ENCODE measurements around the gene KRT85.

KRT85 gene

GRCh38 chr12:52318241-52318990 lies 48.9 kb downstream of the KRT85 start:
- Histone ChIP-seq H3K9me2 (replicated peaks; ENCODE audit: insufficient read depth, low read length) (no peaks in the 10 kb centered on the region), H3F3A (ENCODE audit: insufficient read depth, low read length) (no peaks in the 10 kb centered on the region), H3K79me2 (ENCODE audit: low read length) (no peaks in the 10 kb centered on the region), H3K4me3 (ENCODE audit: low read length) (no peak overlapping the region), H3K27me3 (replicated peaks; ENCODE audit: insufficient read depth, low read length) (peaks cover 85% of the 10 kb centered on the region), H4K20me1 (ENCODE audit: insufficient read depth, low read length) (no peaks in the 10 kb centered on the region), H3K4me1 (ENCODE audit: low read length) (no peaks in the 10 kb centered on the region), H3K9ac (ENCODE audit: low read length) (no peak overlapping the region), H3K9me3 (replicated peaks; ENCODE audit: insufficient read depth, low read length) (no peaks in the 10 kb centered on the region), H3K27ac (ENCODE audit: low read length) (no peak overlapping the region), H3K4me2 (ENCODE audit: low read depth, low read length) (no peak overlapping the region), H3K36me3 (replicated peaks; ENCODE audit: insufficient read depth, low read length) (no peaks in the 10 kb centered on the region), H2AFZ (ENCODE audit: low read length) (no peak overlapping the region)
- TF ChIP-seq EZH2 (optimal IDR thresholded peaks at IDR 0.05; ENCODE audit: low read depth, low read length), result no peak
- TF ChIP-seq EZH2phosphoT487 (IDR thresholded peaks at IDR 0.05; ENCODE audit: low read length), result no peak
- DNase-seq, result no peak

DNA sequence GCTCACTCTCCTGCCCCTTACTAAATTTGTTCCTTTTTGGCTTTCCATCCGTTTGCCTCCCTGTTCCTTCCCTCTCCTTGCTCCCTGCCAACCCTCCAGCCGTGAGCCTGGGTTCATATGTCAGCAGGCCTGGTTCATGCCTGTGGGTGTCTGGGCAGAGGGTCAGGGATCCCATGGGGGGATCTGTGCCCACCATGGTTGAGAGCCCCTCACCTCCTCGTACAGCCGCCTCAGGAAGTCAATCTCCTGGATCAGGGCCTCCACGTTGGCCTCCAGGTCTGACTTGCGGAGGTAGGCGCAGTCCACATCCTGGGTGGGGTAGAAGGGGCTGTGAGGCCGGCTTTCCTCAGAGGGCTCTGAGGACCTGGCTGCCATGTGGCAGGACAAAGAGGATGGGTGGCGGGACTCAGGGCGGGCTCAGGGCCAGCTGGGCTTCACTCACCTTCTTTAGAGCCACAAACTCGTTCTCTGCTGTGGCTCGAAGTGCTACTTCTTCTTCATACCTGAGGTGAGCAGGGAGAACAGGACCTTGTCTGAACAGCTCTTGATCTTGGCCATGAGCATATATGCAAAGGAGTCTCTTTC lies 49.7 kb downstream of the KRT85 start:
- Histone ChIP-seq H3K27ac (ENCODE audit: low read length) (no peak overlapping the region), H3K27me3 (replicated peaks; ENCODE audit: insufficient read depth, low read length) (peaks cover 81% of the 10 kb centered on the region), H3K4me2 (ENCODE audit: low read depth, low read length) (no peak overlapping the region), H3K9me2 (replicated peaks; ENCODE audit: insufficient read depth, low read length) (no peaks in the 10 kb centered on the region), H3K9ac (ENCODE audit: low read length) (no peak overlapping the region), H3K36me3 (replicated peaks; ENCODE audit: insufficient read depth, low read length) (no peaks in the 10 kb centered on the region), H3K4me1 (ENCODE audit: low read length) (no peaks in the 10 kb centered on the region), H3F3A (ENCODE audit: insufficient read depth, low read length) (no peaks in the 10 kb centered on the region), H3K4me3 (ENCODE audit: low read length) (no peak overlapping the region), H3K79me2 (ENCODE audit: low read length) (no peaks in the 10 kb centered on the region), H3K9me3 (replicated peaks; ENCODE audit: insufficient read depth, low read length) (no peaks in the 10 kb centered on the region), H4K20me1 (ENCODE audit: insufficient read depth, low read length) (no peaks in the 10 kb centered on the region), H2AFZ (ENCODE audit: low read length) (no peak overlapping the region)
- TF ChIP-seq, protein P1, sequence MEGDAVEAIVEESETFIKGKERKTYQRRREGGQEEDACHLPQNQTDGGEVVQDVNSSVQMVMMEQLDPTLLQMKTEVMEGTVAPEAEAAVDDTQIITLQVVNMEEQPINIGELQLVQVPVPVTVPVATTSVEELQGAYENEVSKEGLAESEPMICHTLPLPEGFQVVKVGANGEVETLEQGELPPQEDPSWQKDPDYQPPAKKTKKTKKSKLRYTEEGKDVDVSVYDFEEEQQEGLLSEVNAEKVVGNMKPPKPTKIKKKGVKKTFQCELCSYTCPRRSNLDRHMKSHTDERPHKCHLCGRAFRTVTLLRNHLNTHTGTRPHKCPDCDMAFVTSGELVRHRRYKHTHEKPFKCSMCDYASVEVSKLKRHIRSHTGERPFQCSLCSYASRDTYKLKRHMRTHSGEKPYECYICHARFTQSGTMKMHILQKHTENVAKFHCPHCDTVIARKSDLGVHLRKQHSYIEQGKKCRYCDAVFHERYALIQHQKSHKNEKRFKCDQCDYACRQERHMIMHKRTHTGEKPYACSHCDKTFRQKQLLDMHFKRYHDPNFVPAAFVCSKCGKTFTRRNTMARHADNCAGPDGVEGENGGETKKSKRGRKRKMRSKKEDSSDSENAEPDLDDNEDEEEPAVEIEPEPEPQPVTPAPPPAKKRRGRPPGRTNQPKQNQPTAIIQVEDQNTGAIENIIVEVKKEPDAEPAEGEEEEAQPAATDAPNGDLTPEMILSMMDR (IDR thresholded peaks at IDR 0.05; ENCODE audit: low read length), result no peak
- no peak for TF ChIP-seq EZH2phosphoT487 (IDR thresholded peaks at IDR 0.05; ENCODE audit: low read length)
- TF ChIP-seq EZH2 (optimal IDR thresholded peaks at IDR 0.05; ENCODE audit: low read depth, low read length), result no peak
- DNase-seq, result no peak

GRCh38 chr12:52316701-52317100 lies 50.6 kb downstream of the KRT85 start:
- TF ChIP-seq EZH2phosphoT487 (IDR thresholded peaks at IDR 0.05; ENCODE audit: low read length), result no peak
- TF ChIP-seq EZH2 (optimal IDR thresholded peaks at IDR 0.05; ENCODE audit: low read depth, low read length), result no peak
- TF ChIP-seq, protein P1 (IDR thresholded peaks at IDR 0.05; ENCODE audit: low read length), result no peak
- no peak for DNase-seq
- no peaks in the 10 kb centered on the region for H3K9me3 ChIP-seq (replicated peaks; ENCODE audit: insufficient read depth, low read length)
- H3K4me2 ChIP-seq (ENCODE audit: low read depth, low read length), result no peak overlapping the region
- peaks cover 81% of the 10 kb centered on the region for H3K27me3 ChIP-seq (replicated peaks; ENCODE audit: insufficient read depth, low read length)
- no peaks in the 10 kb centered on the region for H3K79me2 ChIP-seq (ENCODE audit: low read length)
- no peaks in the 10 kb centered on the region for H4K20me1 ChIP-seq (ENCODE audit: insufficient read depth, low read length)
- H3K9me2 ChIP-seq (replicated peaks; ENCODE audit: insufficient read depth, low read length), result no peaks in the 10 kb centered on the region
- H2AFZ ChIP-seq (ENCODE audit: low read length), result no peak overlapping the region
- no peak overlapping the region for H3K9ac ChIP-seq (ENCODE audit: low read length)
- no peak overlapping the region for H3K27ac ChIP-seq (ENCODE audit: low read length)
- no peaks in the 10 kb centered on the region for H3F3A ChIP-seq (ENCODE audit: insufficient read depth, low read length)
- H3K4me3 ChIP-seq (ENCODE audit: low read length), result no peak overlapping the region
- no peaks in the 10 kb centered on the region for H3K36me3 ChIP-seq (replicated peaks; ENCODE audit: insufficient read depth, low read length)
- no peaks in the 10 kb centered on the region for H3K4me1 ChIP-seq (ENCODE audit: low read length)

- Histone ChIP-seq H3K36me3 (replicated peaks; ENCODE audit: insufficient read depth, low read length) (no peaks in the 10 kb centered on the region), H3K9me3 (replicated peaks; ENCODE audit: insufficient read depth, low read length) (no peaks in the 10 kb centered on the region), H3F3A (ENCODE audit: insufficient read depth, low read length) (no peaks in the 10 kb centered on the region), H3K79me2 (ENCODE audit: low read length) (no peaks in the 10 kb centered on the region), H2AFZ (ENCODE audit: low read length) (no peak overlapping the region), H4K20me1 (ENCODE audit: insufficient read depth, low read length) (no peaks in the 10 kb centered on the region), H3K9ac (ENCODE audit: low read length) (no peak overlapping the region), H3K4me3 (ENCODE audit: low read length) (no peak overlapping the region), H3K4me1 (ENCODE audit: low read length) (no peaks in the 10 kb centered on the region), H3K27me3 (replicated peaks; ENCODE audit: insufficient read depth, low read length) (peaks cover 81% of the 10 kb centered on the region), H3K9me2 (replicated peaks; ENCODE audit: insufficient read depth, low read length) (no peaks in the 10 kb centered on the region), H3K27ac (ENCODE audit: low read length) (no peak overlapping the region), H3K4me2 (ENCODE audit: low read depth, low read length) (no peak overlapping the region)
- no peak for DNase-seq
- TF ChIP-seq, protein P1 (IDR thresholded peaks at IDR 0.05; ENCODE audit: low read length), result no peak
- TF ChIP-seq EZH2 (optimal IDR thresholded peaks at IDR 0.05; ENCODE audit: low read depth, low read length) (no peak), EZH2phosphoT487 (IDR thresholded peaks at IDR 0.05; ENCODE audit: low read length) (no peak)
These were observed 51.0 kb downstream of the KRT85 start for GRCh38 chr12:52316290-52316689.
